Measurements from ENCODE around the gene YAP1.

The YAP1 gene

DNA sequence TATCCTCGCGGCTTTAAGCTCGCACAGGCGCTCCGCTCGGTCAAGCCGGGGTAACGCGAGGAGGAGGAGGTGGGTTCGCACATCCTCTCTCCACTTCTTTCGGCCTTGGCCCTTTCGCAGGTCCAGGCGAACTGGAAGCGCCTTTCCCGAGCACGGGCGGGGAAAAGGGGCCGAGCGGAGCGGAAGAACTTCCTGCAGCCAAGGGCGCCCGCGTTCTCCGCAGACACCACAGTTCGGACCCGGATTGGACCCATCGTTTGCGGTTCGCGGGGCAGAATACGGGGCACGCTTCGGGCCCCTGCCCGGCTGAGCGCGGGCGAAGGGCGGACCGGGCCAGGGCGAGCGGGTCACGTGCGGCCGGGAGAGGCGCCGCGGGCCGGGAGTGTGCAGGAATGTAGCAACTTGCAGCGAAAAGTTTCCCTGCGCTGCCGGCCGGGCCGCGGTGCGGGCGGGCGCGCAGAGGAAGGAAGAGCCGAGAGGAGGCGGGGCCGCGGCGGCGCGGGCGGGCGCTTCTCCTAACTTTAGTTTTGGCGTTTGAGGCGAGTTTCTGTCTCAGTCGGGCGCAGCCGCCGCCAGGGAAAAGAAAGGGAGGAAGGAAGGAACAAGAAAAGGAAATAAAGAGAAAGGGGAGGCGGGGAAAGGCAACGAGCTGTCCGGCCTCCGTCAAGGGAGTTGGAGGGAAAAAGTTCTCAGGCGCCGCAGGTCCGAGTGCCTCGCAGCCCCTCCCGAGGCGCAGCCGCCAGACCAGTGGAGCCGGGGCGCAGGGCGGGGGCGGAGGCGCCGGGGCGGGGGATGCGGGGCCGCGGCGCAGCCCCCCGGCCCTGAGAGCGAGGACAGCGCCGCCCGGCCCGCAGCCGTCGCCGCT is at the start of gene YAP1:
Gene YAP1, plus strand, starts transcription at position 552 of the 865 bp plus-strand sequence. CDS start 402 bp downstream, outside the sequence.
- peak in 1 of 2 donors; percentile 35 for DNase-seq (ENCODE audit: low read depth in 2 of 2, low spot score in 1 of 2)

DNA sequence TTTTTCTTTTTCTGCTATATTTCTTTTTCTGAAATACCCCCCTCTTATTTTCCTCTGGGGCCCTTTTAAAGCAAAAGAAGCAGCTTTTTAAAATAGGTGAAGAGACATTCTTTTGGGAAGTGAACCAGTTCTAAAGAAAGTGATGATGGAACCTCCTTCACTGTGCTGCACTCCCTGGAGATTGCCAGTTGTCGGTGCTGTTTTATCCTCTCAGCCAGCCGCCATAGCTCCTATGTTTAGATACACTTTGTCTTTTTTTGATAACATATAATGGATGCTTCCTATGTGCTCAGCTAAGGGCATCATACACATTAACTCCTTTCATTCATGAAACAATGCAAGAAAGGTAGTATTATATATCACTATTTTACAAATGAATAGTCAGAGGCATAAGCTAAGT is 49.0 kb upstream of the YAP1 start:
- DNase-seq (ENCODE audit: low read depth in 2 of 2, low spot score in 1 of 2) = no peak

DNA sequence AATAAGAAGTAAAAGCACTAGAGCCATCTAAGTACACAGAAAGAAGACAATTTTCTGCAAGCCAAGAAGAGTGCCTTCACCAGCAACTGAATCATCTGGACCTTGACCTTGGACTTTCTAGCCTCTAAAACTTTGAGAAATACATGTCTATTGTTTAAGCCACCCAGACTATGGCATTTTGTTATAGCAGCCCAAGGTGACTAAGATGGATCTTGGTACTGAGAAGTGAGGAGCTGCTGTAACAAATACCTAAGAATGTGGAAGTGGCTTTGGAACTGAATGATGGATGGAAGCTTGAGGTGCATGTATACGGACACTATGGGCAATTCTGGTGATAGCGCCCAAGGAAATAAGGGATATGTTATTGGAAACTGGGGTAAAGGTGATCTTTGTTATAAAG is 48.1 kb upstream of the YAP1 start:
- no peak for DNase-seq (ENCODE audit: low read depth in 2 of 2, low spot score in 1 of 2)

DNA sequence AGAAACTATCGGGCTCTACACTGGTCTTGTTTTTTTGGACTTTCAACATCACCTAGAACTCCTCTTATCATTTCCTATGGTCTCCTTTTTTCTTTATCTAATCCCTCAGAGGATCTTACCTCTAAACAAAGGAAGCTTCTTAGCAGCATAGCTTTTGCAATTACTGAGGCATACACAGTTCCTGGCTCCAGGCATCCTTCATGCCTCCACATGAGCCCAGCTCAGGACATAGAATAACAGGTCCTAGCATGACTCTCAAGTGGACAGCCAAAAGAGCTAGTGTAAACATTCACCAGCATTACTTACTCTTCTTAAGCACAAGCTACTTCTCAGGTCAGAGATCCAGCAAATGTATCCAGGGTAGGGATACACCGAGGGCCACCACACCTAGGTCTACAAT is 45.9 kb upstream of the YAP1 start:
- no peak for DNase-seq (ENCODE audit: low read depth in 2 of 2, low spot score in 1 of 2)

DNA sequence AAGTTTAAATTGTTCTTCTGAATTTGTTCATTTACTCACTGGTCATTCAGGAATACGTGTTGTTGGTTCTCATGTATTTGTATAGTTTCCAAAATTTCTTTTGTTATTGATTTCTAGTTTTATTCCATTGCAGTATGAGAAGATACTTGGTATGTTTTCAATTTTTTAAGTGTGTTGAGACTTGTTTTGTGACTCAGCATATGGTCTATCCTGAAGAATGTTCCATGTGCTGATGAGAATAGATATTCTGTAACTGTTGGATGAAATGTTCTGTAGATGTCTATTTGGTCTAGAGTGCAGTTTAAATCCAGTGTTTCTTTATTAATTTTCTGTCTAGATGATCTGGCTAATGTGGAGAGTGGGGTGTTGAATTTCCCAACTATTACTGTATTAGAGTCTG is 39.5 kb upstream of the YAP1 start:
- DNase-seq (ENCODE audit: low read depth in 2 of 2, low spot score in 1 of 2) = no peak

DNA sequence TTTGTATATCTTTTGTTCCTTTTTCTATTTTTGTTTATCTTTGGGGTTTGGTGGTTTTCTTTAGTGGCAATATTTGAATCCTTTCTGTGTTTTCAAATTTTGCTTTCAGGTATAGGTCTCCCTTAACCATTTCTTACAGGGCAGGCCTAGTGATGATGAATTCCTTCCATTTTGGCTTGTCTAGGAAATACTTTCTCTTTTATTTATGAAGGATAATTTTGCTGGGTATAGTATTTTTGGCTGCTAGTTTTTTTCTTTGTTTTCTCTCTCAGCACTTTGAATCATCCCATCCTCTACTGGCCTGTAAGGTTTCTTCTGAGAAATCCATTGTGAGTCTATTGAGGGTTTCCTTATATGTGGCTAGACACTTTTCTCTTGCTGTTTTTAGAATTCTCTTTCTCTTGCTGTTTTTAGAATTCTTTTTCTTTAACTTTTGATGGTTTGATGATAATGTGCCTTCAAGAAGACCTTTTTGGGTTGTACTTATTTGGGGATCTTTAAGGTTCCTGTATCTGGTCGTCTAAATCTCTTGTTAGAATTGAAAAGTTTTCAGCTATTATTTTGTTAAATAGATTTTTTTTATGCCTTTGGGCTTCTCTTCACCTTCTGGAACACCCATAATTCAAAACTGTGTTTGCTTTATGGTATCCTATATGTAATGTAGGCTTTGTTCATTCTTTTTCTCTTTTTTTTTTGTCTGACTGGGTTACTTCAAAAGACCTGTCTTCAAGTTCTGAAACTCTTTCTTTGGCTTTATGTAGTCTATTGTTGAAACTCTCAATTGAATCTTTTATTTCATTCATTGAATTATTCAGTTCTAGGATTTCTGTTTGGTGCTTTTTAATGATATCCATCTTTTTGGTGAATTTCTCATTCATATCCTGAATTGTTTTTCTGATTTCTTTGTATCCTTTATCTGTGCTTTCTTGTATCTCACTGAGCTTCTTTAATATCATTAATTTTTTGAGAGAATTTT is 38.5 kb upstream of the YAP1 start:
- DNase-seq (ENCODE audit: low read depth in 2 of 2, low spot score in 1 of 2) = no peak

DNA sequence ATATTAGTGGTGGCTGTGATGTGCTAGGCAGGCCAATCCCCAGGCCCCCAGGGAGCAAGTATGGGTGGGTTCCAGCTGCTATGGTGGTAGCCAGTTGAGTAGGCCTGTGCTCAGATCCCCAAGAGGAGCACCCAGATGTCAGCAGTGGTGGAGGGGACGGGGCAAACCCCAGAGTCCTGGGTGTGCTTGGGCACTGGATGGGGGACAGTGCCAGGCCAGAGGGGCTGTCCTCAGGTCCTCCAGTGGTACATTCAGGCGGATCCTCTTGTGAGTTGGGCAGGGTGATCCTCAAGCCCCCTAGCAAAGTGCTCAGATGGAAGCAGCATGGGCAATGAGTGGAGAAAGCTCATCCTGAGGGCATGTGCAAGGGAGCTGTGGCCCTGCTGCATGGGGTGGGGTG is 37.0 kb upstream of the YAP1 start:
- DNase-seq (ENCODE audit: low read depth in 2 of 2, low spot score in 1 of 2) = no peak

DNA sequence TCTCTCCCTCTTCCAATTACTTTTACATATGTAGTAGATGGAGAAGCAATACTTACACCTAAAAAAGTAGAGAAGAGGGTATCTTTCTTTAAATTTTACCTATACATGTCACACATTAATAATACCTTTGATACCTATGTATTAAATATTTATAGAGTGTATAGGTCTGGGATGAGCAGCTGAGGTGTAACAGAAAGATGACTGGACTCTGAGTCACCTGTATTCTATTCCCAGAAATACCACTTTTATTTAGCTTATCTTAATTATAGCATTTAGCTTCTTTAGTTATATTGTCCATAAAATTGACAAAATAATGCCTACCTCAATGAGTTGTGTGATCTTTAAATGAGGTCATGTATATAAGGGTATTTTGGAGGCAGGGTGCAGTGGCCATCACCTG is 30.6 kb upstream of the YAP1 start:
- DNase-seq (ENCODE audit: low read depth in 2 of 2, low spot score in 1 of 2) = no peak

DNA sequence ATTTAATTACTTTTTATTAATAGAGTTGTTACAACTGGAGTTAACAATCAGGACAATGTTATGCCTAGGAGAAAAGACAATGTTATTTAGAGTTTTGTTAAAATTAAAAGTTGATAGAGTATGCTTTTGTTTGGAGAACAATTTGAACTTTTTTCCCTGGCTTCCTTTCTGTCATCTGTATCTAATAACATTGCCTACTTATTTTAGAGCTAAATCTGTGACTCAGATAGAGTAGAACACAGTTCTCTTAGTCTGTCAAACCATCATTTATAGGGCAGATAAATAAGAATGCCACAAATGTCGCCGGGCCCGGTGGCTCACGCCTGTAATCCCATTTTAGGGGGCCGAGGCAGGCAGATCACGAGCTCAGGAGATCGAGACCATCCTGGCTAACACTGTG is 28.9 kb upstream of the YAP1 start:
- DNase-seq (ENCODE audit: low read depth in 2 of 2, low spot score in 1 of 2) = no peak

DNA sequence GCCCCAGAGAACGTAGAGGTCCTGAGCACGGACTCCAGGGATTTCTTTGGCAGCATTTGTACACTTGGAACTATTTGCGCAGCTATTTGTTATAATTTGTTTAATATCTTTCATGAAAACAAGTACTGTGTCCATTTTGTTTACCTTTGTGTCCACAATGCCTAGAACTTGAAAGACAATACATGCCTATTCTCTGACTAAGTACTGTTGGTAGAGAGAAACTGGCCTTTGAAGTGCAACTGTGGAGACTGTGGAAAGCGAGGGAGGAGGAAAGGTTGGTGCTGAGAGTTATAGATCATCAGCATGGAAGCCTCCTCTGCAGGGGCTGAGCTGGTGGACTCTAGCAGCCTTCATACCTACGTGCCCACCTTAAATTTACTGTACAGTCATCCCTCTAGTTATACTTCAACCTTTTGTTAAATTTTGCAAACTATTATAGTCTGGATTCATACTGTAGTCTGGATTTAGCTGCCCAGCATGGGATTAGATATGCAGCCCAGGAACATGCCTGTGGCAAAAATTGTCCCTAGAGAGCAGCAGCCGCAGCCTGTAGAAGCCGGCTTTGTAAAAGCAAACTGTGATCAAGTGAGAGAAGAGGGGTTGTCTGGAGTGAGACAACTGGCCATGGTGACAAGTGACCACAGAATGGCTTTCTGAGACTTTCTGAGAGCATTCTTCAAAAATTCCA is 24.2 kb upstream of the YAP1 start:
- no peak for DNase-seq (ENCODE audit: low read depth in 2 of 2, low spot score in 1 of 2)

DNA sequence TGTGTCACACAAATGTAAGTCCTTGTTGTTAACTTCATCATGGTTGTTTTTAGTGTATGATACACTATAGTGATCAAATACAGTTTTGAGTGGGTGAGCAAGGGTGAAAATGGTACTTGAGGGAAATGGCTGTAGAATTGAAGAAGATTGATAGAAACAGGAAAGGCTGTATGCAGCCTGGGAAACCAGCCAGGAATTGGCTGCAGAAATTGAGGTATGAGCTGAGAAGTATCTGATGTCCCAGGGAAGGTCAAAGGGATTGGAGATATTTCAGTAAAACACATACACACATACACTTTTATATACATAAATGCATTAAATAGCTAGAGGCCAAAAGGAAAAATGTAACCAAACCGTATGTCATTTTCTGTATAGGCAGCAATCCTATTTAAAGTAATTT is 13.1 kb upstream of the YAP1 start:
- no peak for DNase-seq (ENCODE audit: low read depth in 2 of 2, low spot score in 1 of 2)

DNA sequence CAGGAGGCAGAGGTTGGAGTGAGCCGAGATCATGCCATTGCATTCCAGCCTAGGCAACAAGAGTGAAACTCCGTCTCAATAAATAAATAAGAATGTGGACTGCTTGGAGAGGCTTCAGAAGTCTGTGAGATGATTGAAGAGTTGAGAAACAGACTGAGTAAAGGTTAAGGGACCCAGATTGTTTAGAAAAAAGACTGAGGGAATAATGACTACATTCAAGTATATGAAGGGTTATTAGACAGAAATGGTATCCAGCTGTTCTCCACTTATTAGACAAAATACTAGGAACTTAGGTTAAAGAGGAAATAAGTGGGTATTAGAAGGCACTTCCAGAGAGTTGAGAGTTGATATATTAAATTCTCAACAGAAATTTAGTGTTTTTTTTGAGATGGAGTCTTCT is 10.5 kb upstream of the YAP1 start:
- no peak for DNase-seq (ENCODE audit: low read depth in 2 of 2, low spot score in 1 of 2)

DNA sequence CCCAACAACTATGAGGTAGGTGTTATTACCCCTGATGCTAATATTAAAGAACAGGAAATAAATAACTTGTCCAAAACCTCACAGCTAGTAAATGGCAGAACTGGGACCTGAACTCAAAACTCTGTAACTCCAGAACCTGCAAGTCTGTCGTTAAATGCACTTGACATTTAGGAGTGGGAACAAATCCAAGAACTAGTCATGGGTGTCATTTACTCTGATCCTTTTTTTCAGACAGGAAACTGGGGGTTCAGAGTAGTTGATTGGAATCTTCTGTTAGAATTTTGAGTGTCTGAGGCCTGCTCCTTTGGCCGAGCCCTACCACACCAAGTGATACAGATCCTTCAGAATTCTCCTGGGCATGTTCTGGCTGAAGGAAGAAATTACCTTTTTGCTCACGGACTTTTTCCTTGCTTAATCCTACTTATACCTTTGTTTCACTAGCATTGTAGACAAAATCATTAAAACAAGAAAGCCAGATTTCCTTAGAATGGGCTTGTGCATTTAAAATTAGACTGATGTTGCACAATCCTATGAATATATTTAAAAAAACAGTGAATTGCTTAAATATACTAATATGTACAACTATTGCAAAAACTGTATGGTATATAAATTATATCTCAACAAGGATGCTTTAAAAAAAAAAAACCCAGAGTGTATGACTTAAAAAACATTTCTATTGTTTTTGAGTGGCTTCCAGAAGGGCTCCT is 1.4 kb upstream of the YAP1 start:
- no peak for DNase-seq (ENCODE audit: low read depth in 2 of 2, low spot score in 1 of 2)

DNA sequence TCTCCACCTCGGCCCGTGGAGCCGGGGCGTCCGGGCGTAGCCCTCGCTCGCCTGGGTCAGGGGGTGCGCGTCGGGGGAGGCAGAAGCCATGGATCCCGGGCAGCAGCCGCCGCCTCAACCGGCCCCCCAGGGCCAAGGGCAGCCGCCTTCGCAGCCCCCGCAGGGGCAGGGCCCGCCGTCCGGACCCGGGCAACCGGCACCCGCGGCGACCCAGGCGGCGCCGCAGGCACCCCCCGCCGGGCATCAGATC is 439 bp downstream of the YAP1 start:
- no peak for DNase-seq (ENCODE audit: low read depth in 2 of 2, low spot score in 1 of 2)

DNA sequence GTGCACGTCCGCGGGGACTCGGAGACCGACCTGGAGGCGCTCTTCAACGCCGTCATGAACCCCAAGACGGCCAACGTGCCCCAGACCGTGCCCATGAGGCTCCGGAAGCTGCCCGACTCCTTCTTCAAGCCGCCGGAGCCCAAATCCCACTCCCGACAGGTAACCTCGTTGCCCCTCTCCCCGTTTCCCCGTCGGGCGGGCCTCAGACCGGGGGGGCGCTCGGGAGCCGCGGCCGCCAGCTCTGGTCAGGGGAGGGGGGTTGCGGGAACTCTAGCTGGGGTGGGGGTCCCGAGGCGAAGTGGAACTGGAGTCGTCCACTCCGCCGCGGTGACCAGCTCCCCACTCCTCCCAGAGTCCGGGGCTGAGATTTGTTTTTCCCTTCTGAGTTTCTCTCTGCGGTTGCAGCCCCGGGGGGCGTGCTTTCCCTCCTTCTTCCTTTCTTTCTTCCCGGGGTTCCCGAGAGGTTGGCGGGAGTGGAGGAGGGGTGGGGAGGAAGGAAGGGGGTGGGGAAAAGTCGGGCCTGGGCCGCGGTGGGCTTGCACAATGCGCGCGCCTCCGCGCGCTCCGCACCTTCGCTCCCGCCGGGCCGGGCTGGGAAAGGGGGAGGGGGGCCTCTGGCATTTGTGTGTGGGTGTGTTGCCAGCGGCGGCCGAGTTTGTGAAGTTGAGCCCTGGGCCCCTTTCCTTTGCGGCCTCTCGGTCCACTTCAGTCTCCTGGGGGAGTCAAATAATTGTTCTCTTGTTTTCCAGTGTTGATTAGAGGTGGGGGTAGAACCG is 952 bp downstream of the YAP1 start:
- no peak for DNase-seq (ENCODE audit: low read depth in 2 of 2, low spot score in 1 of 2)

DNA sequence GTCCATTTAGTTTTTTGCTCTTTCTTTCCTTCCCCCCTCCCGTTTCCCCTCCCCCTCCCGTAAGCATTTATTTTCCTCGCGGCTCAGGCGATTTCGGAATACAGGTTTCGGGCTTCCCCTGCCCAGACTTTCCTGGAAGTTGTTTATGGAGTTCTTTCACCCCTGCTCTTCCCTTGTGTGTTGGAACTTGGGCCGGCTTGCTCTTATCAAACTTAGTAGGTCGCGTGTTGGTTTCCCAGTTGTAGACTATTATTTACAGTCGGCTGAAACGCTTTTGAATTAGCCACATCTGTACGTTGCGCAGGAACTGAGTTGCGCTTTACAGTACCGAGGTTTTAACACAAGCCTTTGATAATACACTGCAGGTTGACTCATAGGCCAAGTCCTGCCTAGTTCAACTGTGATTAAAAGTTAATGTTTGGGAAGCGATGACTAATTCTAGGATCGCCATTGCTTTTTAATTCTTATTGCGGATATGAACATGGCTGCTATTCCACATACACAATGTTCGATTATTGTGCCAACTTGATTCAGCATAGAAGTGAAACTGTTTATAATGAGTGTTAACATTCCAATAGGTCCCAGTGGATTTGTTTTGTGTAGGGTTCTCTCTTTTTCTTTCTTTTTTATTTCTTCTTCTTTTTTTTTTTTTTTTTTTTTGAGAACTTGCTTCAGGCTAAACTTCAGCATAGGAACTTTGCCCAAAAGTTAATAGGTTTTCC is 1.7 kb downstream of the YAP1 start:
- no peak for DNase-seq (ENCODE audit: low read depth in 2 of 2, low spot score in 1 of 2)

DNA sequence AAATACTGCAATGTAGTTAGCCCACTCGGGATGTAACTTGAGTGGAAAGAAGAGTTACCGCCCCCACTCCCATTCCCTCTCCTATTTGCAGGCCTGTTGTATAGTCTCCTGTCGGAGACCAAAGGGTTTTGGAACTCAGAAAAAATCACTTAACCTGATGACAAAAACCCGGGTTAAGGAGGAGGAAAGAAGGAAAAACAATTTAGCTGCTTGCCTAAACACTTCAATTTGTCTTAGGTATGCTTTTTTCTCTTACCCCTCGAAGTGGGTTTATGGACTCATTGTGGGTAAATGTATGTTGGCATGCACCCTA is 2.2 kb downstream of the YAP1 start:
- no peak for DNase-seq (ENCODE audit: low read depth in 2 of 2, low spot score in 1 of 2)

DNA sequence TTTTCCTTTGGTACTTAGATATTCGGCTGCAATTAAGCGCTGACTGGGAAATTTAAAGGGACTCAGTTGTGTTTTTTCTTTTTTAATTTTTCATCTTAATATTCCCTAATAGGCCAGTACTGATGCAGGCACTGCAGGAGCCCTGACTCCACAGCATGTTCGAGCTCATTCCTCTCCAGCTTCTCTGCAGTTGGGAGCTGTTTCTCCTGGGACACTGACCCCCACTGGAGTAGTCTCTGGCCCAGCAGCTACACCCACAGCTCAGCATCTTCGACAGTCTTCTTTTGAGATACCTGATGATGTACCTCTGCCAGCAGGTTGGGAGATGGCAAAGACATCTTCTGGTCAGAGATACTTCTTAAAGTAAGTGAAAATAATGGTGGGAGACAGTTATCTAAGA is 3.8 kb downstream of the YAP1 start:
- no peak for DNase-seq (ENCODE audit: low read depth in 2 of 2, low spot score in 1 of 2)

DNA sequence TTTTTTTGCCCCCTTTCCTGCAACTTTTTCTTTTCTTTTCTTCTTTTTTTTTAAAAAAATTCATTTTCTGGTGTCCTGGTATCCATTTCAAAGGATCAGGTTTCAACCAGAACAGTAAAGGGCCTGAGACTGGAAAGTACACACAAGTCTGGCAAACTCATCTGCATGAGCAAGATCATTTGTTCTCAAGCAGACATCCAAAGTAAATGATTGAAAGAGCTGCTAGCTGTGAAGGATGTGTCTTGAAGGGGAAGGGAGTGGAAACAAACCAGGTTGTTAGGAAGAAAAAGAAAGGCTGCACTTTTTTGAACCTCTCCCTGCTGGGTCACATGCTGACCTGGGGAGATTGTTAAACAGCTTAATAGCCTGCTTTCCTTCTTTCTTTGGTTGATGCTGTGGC is 5.3 kb downstream of the YAP1 start:
- no peak for DNase-seq (ENCODE audit: low read depth in 2 of 2, low spot score in 1 of 2)

All from stimulated activated CD8-positive, alpha-beta memory T cell treated with anti-CD3 and anti-CD28 coated beads, Interleukin-4, amount 100 ng/mL, for 4 hours (primary cell).